ENCODE measurements around the gene KRTAP19-1. TPM values are rescaled to one million over a fixed set of nuclear protein-coding genes. Genes with fewer than 3 reads are reported as not detected.

Gene KRTAP19-1
- total RNA-seq, 1 experiment from 2014 or later, result not detected

- TF ChIP-seq SIN3A (IDR thresholded peaks at IDR 0.05; ENCODE audit: low read depth) (no peak), EZH2 (IDR thresholded peaks at IDR 0.05) (no peak), ZBTB33 (IDR thresholded peaks at IDR 0.05; ENCODE audit: extremely low read depth, insufficient replicate concordance, low read length) (no peak), TCF7L2 (IDR thresholded peaks at IDR 0.05; ENCODE audit: borderline replicate concordance, extremely low read depth, insufficient read depth, insufficient read length) (no peak), CBX3 (IDR thresholded peaks at IDR 0.05; ENCODE audit: low read depth) (no peak), JUND (IDR thresholded peaks at IDR 0.05) (no peak), SP1 (IDR thresholded peaks at IDR 0.05; ENCODE audit: low read depth) (no peak), YY1 (IDR thresholded peaks at IDR 0.05; ENCODE audit: extremely low read depth, insufficient replicate concordance, low read depth, low read length) (no peak), ZFX (IDR thresholded peaks at IDR 0.05) (no peak), REST (IDR thresholded peaks at IDR 0.05; ENCODE audit: low read depth) (no peak), POLR2A (IDR thresholded peaks at IDR 0.05; ENCODE audit: borderline replicate concordance, extremely low read depth, insufficient read depth, insufficient read length) (no peak)
- no peak overlapping the region for H3K27ac ChIP-seq (ENCODE audit: low read depth, low read length)
- CTCF ChIA-PET, result no interaction called here
- H3K9me2 ChIP-seq (ENCODE audit: insufficient read depth), result no peaks in the 10 kb centered on the region
- no peaks in the 10 kb centered on the region for H4K20me1 ChIP-seq (ENCODE audit: insufficient read depth)
- peaks cover 14 to 21% of the 10 kb centered on the region in 2 experiments; a peak in 3 of 4 replicates for H3K9me3 ChIP-seq (ENCODE audit: control insufficient read depth in 1 of 2, insufficient read depth in 1 of 2, low read depth in 1 of 2, low read length in 2 of 2)
- no peaks in the 10 kb centered on the region for H3K27me3 ChIP-seq (ENCODE audit: insufficient read depth, low read length)
- H3K36me3 ChIP-seq (ENCODE audit: control insufficient read depth in 1 of 2, insufficient read depth in 2 of 2, low read length in 2 of 2), result no peaks in the 10 kb centered on the region
- DNase-seq (ENCODE audit: low read depth, low spot score) (no peak), ATAC-seq (no peak)
- no peak overlapping the region for H3K4me2 ChIP-seq (ENCODE audit: low read length)
- RAD21 ChIA-PET (ENCODE audit: low non-redundant PET in 1 of 2, low total read pairs in 2 of 2, uncharacterized antibody in 2 of 2, unreplicated experiment in 2 of 2), result no interaction called here
- H3K4me3 ChIP-seq (replicated peaks in 1 of 2; ENCODE audit: low read depth in 1 of 2, low read length in 2 of 2), result no peak overlapping the region
- BruUV-seq (replicated peaks), result no TSS peak
- no peaks in the 10 kb centered on the region for H3K79me2 ChIP-seq (ENCODE audit: insufficient read depth, low read length)
- POLR2A ChIA-PET, result no interaction called here
- H2AFZ ChIP-seq (ENCODE audit: low read depth, low read length, poor library complexity, severe bottlenecking), result no peak overlapping the region
- intact Hi-C loops (cut with micrococcal nuclease), result no loop called here
- no peak overlapping the region for H3K9ac ChIP-seq (ENCODE audit: low read length)
- H3K4me1 ChIP-seq (ENCODE audit: control insufficient read depth in 1 of 2, insufficient read depth in 2 of 2, low read length in 2 of 2), result no peaks in the 10 kb centered on the region
Observed at GRCh38 chr21:30448514-30448913, 31.7 kb downstream of the KRTAP19-1 start.

Measured in HCT116 (cell line).